SKM-1 treated with dmso at 0.1 percent for 144 hours (cell line): ENCODE measurements around the gene SH2D5.
"Not testable (repeated sequence)": the region's sequence is repeated elsewhere in the genome, so short reads cannot be mapped to it uniquely, and the experiment has no call there.

ENCODE experiments used
- DNase-seq: peaks from one replicate; lab custom pipeline; 2025; ENCODE audit not compliant: unreplicated experiment; lab: John Stamatoyannopoulos, UW

SH2D5 gene

GRCh38 chr1:20728371-20729154 is 3.9 kb downstream of the SH2D5 start:
- DNase-seq, result no peak

GRCh38 chr1:20727746-20728316 is 4.7 kb downstream of the SH2D5 start:
- DNase-seq, result no peak

GRCh38 chr1:20726932-20727745 is 5.4 kb downstream of the SH2D5 start:
- no peak for DNase-seq

- DNase-seq, result no peak
Observed at GRCh38 chr1:20726118-20726911, 6.2 kb downstream of the SH2D5 start.

- no peak for DNase-seq
Observed at GRCh38 chr1:20725189-20726117, 7.0 kb downstream of the SH2D5 start.

- DNase-seq, result no peak
Observed at GRCh38 chr1:20724364-20725188, 7.9 kb downstream of the SH2D5 start.

GRCh38 chr1:20723537-20724363 is 8.8 kb downstream of the SH2D5 start:
- DNase-seq, result no peak

GRCh38 chr1:20723159-20723536 is 9.4 kb downstream of the SH2D5 start:
- no peak for DNase-seq

GRCh38 chr1:20721117-20722061 is 11.1 kb downstream of the SH2D5 start:
- DNase-seq, result no peak

GRCh38 chr1:20720631-20721091 is 11.8 kb downstream of the SH2D5 start:
- DNase-seq, result no peak

GRCh38 chr1:20719871-20720620 is 12.5 kb downstream of the SH2D5 start:
- DNase-seq, result no peak

GRCh38 chr1:20719261-20719660 is 13.2 kb downstream of the SH2D5 start:
- no peak for DNase-seq

- not testable (repeated sequence) for DNase-seq
Observed at GRCh38 chr1:20718343-20718882, 14.1 kb downstream of the SH2D5 start.

GRCh38 chr1:20717452-20718342 is 14.8 kb downstream of the SH2D5 start, which contains the start of gene KIF17:
KIF17 (minus strand) TSS chr1:20718007; CDS start chr1:20717706, 301 bp downstream.
- DNase-seq, result no peak

- DNase-seq, result no peak
Observed at GRCh38 chr1:20716232-20716631, 16.3 kb downstream of the SH2D5 start.
